HAP-1 (cell line): ENCODE data around the gene CBX7.

Source experiments
- DNase-seq, 2 experiments: peaks; one replicate each; pipeline ENCODE4 v3.0.0-alpha.2; 2016 to 2020; ENCODE audit warnings: low spot score in 2 of 2
- H3K27me3 ChIP-seq: fragments of 250-450 bp; sonication (Bioruptor Pico); 2 replicates; pipeline ENCODE4 v1.5.1; 2020; ENCODE audit warnings: low read depth, mild to moderate bottlenecking, moderate library complexity
- H3K36me3 ChIP-seq: fragments of 250-450 bp; sonication (Bioruptor Pico); replicated peaks from 2 replicates; pipeline ENCODE4 v1.5.1; 2020; ENCODE audit warnings: mild to moderate bottlenecking
- H3K4me1 ChIP-seq: fragments of 250-450 bp; sonication (Bioruptor Pico); 2 replicates; pipeline ENCODE4 v1.5.1; 2020; ENCODE audit warnings: mild to moderate bottlenecking
- H3K4me3 ChIP-seq: fragments of 250-450 bp; sonication (Bioruptor Pico); 2 replicates; pipeline ENCODE4 v1.5.1; 2020; ENCODE audit warnings: mild to moderate bottlenecking, moderate library complexity
- H3K9me3 ChIP-seq: fragments of 250-450 bp; sonication (Bioruptor Pico); 2 replicates; pipeline ENCODE4 v1.5.1; 2020; ENCODE audit warnings: mild to moderate bottlenecking, moderate library complexity
- in situ Hi-C: fragments of 300-500 bp; cut with MboI; formaldehyde crosslinking; loops from 3 replicates; pipeline ENCODE4 v1.14.3; 2020; ENCODE audit warnings: low sequenced_read_pairs, inconsistent platforms, mixed read lengths

The CBX7 gene

DNA sequence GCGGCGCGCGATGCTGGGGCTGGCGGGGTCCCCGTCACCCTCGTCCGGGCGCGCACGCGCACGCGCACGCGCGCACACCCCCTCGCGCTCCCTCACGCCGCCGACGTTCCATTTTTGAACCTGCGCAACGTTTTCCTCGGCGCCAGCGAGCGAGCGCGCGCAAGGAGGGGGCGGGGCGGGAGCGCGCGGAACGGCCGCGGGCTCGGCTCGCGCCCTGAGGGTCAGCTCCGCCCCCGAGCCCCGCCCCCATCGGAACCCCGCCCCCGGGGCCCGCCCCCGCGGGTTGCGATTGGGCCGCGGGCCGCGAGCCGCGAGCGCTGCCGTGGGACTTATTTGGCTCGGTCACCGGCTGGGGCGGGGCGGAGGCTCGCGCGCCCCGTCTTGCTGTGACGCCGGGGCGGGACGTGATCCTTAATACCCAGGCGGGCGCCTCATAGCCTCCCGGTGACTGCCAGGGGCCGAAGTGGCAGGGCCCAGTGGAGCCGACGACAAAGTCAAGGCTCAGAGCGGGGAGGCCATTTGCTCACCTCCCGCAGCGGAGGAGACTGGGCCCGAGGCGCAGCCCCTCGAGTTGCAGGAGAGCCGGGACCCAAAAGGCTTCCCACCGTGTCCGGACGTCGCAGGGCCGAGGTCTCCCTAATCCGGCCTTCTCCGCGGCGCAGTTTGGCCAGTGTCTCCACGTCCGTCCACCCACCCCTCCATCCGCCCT is at the start of gene CBX7:
Gene CBX7 (minus strand): TSS at position 170 of the 709 bp plus-strand sequence. CDS start 236 bp downstream, outside the sequence.
- H3K9me3 ChIP-seq = peaks cover 1% of the 10 kb centered on the region
- in situ Hi-C loops = loop anchor here (25.0 kb wide), 1 partner anchor 885 kb away; no protein-coding TSS in a partner anchor
- H3K36me3 ChIP-seq = no peaks in the 10 kb centered on the region
- H3K27me3 ChIP-seq = peaks cover 18% of the 10 kb centered on the region
- peak; percentile 72 to 91 for DNase-seq
- H3K4me3 ChIP-seq = peak within 1 kb of the TSS; percentile 48
- peaks cover 8% of the 10 kb centered on the region; the same call in 1 of the 2 replicates for H3K4me1 ChIP-seq

DNA sequence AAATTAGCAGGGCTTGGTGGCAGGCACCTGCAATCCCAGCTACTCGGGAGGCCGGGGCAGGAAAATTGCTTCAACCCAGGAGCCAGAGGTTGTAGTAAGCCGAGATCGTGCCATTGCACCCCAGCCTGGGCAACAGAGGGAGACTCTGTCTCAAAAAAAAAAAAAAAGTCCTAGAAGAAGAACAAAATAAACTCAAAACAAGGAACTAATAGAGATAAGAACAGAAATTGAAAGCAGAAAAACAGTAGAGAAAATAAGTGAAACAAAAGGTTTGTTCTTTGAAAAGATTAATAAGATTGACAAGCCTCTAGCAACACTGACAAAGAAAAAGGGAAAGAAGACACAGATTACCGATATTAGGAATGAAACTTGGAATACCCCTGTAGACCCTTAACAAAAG is 45.1 kb upstream of the CBX7 start:
- DNase-seq = no peak
- in situ Hi-C loops = no loop called here
- Histone ChIP-seq H3K4me1 (no peaks in the 10 kb centered on the region), H3K4me3 (no peak overlapping the region), H3K36me3 (no peaks in the 10 kb centered on the region), H3K9me3 (peaks cover 2% of the 10 kb centered on the region), H3K27me3 (no peaks in the 10 kb centered on the region)

DNA sequence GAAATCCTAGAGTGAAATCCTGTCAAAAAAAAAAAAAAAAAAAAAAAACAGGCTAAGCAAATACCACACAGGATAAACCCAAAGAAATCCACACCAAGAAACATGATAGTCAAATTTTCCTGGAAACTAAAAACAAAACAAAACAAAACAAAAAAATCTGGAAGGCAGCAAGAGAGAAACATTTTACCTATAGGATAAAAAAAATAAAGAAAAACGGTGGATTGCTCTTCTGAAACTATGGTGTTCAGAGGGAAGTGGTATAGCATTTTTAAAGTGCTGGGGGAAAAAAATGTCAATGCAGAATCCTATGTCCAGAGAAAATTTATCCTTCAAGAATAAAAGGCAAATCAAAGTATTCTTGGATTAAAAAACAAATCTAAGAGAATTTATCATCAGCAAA is 41.6 kb upstream of the CBX7 start:
- Histone ChIP-seq H3K36me3 (no peaks in the 10 kb centered on the region), H3K27me3 (no peaks in the 10 kb centered on the region), H3K4me1 (no peaks in the 10 kb centered on the region), H3K4me3 (no peak overlapping the region), H3K9me3 (peaks cover 2% of the 10 kb centered on the region)
- no peak for DNase-seq
- in situ Hi-C loops = no loop called here

DNA sequence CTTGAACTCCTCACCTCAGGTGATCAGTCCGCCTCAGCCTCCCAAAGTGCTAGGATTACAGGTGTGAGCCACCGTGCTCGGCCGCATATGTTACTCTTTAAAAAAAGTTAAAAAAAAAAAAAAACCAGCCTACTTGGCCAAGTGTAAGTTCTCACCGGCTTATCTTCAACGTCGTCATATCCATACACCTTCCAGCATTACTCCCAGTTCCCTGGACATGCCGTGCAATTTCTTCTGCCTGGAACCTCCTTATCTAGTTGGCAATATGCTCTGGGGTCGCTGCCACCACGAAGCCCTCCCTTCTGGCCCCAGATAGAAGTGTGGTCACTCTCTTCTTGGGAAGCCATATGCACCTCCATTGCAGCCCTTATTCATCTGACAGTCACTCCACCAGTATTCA is 36.3 kb upstream of the CBX7 start:
- Histone ChIP-seq H3K4me1 (no peaks in the 10 kb centered on the region), H3K36me3 (no peaks in the 10 kb centered on the region), H3K9me3 (peaks cover 2% of the 10 kb centered on the region; the same call in 1 of the 2 replicates), H3K4me3 (no peak overlapping the region), H3K27me3 (no peaks in the 10 kb centered on the region)
- in situ Hi-C loops = no loop called here
- DNase-seq = no peak

DNA sequence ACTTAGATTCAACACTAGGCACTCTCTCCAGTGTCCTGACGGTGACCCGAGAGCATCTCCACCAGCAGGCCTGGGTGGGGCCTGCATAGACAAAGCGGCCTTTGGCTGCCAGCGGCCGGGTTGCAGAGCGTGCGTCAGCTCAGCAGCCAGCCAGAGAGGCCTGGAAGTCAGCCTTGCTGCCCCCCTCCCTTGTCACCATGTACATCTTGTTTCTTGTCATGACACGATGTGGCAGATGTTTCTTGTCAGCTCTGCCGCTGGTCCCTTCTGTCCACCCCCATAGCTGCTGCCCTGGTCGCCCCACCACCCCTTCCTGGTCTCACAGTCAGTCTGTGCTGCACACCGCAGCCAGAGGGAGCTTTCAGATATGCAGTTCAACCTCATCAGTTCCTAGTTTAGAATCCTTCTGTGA is 33.1 kb upstream of the CBX7 start:
- no peak for DNase-seq
- Histone ChIP-seq H3K36me3 (no peaks in the 10 kb centered on the region), H3K4me1 (no peaks in the 10 kb centered on the region), H3K9me3 (0 out of 2 replicates have a peak, but pooled peaks cover 2% of the 10 kb centered on the region), H3K27me3 (no peaks in the 10 kb centered on the region), H3K4me3 (no peak overlapping the region)
- in situ Hi-C loops = no loop called here

DNA sequence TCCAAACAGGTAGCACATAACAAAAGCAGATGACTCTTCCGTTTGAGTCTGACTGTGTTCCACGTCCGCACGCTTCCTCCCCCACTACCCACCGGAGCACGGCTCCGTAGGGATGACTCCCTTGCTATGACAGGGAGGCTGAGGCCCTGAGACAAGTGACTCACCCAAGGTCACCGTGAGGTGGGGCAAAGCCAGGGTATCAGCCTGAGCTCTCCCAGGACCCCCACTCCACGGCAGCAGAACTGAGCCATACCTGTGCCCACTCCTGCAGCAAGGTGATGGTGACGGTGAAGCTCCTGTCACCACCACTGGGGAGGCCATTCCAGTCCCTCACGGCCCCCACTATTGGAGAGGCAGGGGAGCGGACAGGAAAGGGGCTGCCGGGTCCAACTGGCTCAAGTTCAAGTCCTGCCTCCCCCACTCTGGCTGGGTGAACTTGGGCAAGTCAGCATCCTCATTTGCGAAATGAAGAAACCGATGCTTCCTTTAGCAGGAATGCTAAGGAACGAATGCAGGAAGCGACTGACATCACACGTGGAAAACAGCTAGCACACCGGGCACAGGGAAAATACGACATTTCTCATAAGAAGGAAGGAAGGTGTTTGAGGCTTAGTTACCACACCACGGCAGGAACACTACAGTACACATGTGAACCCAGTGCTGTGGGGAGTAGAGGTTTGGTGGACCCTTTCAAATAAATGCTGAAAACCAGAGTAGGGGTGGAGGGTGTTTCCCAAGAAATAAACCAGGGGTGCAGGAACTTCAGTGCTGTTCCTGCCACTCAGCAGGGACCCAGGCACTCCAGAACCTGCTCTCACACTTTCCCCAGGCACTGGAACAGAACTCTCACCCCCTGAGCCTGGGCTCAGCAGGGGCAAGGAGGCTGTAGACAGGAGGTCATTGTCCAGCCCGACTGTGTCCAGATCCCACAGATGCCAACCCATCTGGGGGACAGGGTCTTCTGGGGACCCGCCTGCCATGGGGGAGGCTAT is 32.4 kb upstream of the CBX7 start:
- H3K9me3 ChIP-seq = 0 out of 2 replicates have a peak, but pooled peaks cover 2% of the 10 kb centered on the region
- no peaks in the 10 kb centered on the region for H3K4me1 ChIP-seq
- DNase-seq = no peak
- H3K27me3 ChIP-seq = no peaks in the 10 kb centered on the region
- H3K36me3 ChIP-seq = no peaks in the 10 kb centered on the region
- in situ Hi-C loops = no loop called here
- no peak overlapping the region for H3K4me3 ChIP-seq

DNA sequence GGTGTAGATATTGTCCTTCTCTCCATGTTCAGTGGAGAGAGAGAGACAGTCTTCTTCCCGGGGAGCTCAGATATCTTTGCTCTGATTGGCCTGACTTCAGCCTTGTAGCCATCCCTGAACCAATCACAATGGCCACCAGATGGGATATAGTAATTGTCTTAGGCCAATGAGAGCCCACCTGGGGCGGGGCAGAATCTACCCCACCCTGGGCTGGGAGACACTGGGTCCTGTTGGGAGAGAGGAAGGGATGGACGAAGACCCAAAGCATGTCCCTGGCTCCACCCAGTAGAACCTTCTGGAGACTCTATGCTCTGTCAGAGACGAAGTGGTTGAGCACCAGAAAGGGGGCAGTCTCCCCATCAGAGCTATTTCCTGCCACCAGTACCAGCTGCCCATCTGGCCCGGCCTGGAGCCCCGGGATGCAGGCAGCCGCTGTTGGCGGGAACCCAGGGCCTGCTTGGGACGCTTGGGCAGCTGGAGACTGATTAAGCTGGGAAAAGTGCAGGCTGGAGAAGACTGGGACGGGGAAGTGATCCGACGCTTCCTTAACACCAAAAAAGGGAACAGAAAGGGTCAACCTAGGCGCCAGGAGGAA is 31.6 kb upstream of the CBX7 start:
- in situ Hi-C loops = no loop called here
- Histone ChIP-seq H3K4me3 (no peak overlapping the region), H3K9me3 (0 out of 2 replicates have a peak, but pooled peaks cover 2% of the 10 kb centered on the region), H3K27me3 (no peaks in the 10 kb centered on the region), H3K36me3 (no peaks in the 10 kb centered on the region), H3K4me1 (no peaks in the 10 kb centered on the region)
- peak in 1 of 2 experiments; percentile 33 for DNase-seq

DNA sequence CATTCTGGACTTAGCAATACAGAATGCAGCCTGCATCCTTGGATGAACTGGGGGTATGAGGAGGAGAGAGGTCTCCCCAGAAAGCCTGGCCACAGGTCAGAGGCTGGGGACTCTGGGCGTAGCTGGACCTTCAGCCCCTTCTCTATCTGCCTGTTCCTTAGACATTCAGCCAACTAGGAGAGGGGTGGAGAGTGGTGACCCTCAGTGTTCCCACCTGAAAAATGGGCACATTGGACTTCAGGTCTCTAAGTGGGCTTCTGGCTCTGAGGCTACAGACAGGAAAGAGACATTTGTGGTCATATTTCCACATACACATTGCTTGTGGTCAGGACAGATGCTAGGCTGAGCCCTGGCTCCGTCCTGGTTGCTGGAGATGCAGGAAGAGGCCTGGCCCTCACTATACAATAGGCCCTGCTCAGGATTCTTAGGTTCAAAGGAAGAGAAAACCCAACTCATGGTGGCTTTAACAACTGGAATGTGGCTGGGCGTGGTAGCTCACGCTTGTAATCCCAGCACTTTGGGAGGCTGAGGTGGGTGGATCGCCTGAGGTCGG is 30.1 kb upstream of the CBX7 start:
- H3K4me3 ChIP-seq = no peak overlapping the region
- 0 out of 2 replicates have a peak, but pooled peaks cover 2% of the 10 kb centered on the region for H3K9me3 ChIP-seq
- H3K36me3 ChIP-seq = no peaks in the 10 kb centered on the region
- H3K4me1 ChIP-seq = no peaks in the 10 kb centered on the region
- in situ Hi-C loops = no loop called here
- no peak for DNase-seq
- no peaks in the 10 kb centered on the region for H3K27me3 ChIP-seq

DNA sequence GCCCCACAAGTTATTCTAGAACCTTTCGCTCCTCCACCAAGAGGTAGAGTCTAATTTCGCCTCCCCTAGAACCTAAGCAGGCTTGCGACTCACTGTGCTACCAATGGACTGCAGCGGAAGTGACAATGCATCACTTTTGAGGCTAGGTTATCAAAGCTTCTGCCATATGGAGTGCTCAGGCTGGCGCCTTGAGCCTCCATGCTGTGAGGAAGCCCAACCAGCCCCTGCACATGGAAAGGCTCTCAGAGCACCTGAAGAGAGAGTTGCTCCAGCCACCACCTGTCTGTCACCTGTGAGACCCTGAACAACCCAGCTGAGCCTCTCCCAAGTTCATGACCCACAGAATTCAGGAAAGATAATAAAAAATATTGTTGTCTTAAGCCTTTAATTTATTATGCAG is 29.3 kb upstream of the CBX7 start:
- Histone ChIP-seq H3K27me3 (no peaks in the 10 kb centered on the region), H3K36me3 (no peaks in the 10 kb centered on the region), H3K9me3 (0 out of 2 replicates have a peak, but pooled peaks cover 2% of the 10 kb centered on the region), H3K4me1 (no peaks in the 10 kb centered on the region), H3K4me3 (no peak overlapping the region)
- in situ Hi-C loops = no loop called here
- no peak for DNase-seq

DNA sequence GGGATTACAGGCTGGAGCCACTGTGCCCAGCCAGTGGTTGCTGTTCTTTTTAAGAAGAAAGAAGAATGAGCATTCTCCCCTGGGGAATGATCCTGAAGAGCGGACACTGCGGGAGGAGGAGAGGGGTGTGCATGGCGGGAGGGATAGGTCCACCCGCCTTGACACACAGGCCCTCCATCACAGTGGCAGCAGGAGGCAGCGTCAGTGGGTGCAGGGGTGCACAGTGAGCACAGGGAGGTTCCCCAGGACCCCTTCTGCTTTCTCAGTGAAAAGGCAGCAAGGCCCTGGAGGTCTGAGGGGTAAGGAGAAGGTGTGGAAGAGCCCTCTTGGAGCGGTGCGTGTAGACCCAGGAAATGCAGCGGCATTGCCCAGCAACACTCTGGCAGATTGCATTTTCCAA is 28.9 kb upstream of the CBX7 start:
- Histone ChIP-seq H3K36me3 (no peaks in the 10 kb centered on the region), H3K27me3 (no peaks in the 10 kb centered on the region), H3K4me1 (peaks cover 2% of the 10 kb centered on the region), H3K9me3 (no peaks in the 10 kb centered on the region), H3K4me3 (no peak overlapping the region)
- DNase-seq = no peak
- in situ Hi-C loops = no loop called here

DNA sequence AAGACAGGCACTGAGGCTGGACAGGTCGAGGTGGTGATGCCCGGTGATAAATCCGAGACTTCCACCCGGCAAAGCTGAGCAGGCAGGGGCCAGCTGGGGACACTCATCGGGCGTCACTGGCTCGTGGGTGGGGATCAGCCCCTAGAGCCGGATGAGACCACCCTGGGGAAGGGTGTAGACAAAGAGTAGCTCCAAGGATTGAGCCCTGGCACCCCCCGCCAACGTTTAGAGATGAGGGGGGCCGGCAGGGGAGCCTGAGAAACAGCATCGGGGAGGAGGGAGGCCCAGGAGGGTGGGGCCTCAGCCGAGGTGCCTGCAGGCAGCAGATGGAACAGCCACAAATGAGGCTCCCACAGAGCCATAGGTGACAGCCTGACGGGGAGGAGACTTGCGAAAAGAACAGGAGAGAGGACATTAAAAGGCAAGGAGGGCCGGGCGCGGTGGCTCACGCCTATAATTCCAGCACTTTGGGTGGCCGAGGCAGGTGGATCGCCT is 27.4 kb upstream of the CBX7 start:
- Histone ChIP-seq H3K27me3 (no peaks in the 10 kb centered on the region), H3K4me1 (peaks cover 17% of the 10 kb centered on the region), H3K36me3 (no peaks in the 10 kb centered on the region), H3K4me3 (no peak overlapping the region), H3K9me3 (no peaks in the 10 kb centered on the region)
- no peak for DNase-seq
- in situ Hi-C loops = loop anchor here (10.0 kb wide), 1 partner anchor 345 kb away; the partner anchor contains the start of gene ATF4

DNA sequence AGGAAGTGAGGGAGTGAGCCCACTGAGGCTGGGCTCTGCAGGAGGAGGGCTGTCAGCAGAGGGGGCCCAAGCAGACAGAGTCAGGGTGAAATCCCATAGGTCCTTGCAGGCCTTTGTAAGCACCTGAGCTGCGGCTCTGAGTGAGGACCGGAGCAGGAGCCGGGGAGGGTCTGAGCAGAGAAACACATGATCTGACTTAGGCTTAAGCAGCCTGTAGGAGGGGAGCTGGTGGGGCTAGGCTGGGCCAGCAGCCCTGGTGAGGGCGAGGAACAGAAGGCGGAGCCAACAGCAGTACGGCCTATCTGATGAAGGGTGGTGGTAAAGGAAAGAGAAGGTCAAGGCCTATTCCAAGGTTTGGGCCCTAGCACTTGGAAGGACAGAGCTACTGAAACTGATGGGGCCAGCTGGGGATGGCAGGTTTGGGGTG is 26.9 kb upstream of the CBX7 start:
- Histone ChIP-seq H3K36me3 (no peaks in the 10 kb centered on the region), H3K27me3 (no peaks in the 10 kb centered on the region), H3K4me1 (peaks cover 20% of the 10 kb centered on the region), H3K9me3 (no peaks in the 10 kb centered on the region), H3K4me3 (no peak overlapping the region)
- in situ Hi-C loops = loop anchor here (10.0 kb wide), 1 partner anchor 345 kb away; the partner anchor contains the start of gene ATF4
- no peak for DNase-seq
